ENCODE data around the gene CDC27.
"Not testable (repeated sequence)": the region's sequence is repeated elsewhere in the genome, so short reads cannot be mapped to it uniquely, and the experiment has no call there.

Gene CDC27

DNA sequence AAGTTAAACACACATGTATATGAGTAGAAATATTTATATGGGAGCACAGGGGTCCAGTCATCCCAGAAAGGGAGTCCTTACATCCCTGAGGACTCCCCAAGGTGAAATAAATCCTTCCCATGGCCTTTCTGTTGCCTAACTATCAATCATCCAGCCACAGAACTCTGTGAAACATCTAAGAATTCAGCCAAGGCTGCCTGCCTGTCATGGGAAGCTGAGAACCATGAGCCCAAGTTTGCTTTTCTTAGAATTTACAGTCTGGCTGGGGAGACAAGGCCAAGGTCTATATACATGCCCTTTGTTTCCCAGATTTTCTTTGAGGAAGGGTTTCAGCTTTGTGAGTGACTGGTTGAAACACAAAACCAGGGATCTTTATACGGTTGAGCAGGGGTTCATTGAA lies 35.9 kb upstream of the CDC27 start:
- Mint-ChIP-seq H3K36me3 (ENCODE audit: low read depth) (no peaks in the 10 kb centered on the region), H3K9me3 (peaks cover 2% of the 10 kb centered on the region), H3K4me1 (ENCODE audit: low read depth) (peaks cover 25% of the 10 kb centered on the region), H3K27ac (no peak overlapping the region), H3K27me3 (peaks cover 1% of the 10 kb centered on the region), H3K4me3 (no peak overlapping the region)
- DNase-seq: no peak

DNA sequence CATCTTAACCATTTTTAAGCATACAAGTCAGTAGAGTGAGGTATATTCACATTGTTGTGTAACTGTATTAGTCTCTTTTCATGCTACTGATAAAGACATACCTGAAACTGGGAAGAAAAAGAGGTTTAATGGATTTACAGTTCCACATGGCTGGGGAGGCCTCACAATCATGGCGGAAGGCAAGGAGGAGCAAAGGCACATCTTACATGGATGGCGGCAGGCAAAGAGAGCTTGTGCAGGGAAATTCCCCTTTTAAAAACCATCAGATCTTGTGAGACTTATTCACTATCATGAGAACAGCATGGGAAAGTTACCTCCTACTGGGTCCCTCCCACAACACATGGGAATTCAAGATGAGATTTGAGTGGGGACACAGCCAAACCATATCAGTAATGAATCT lies 35.0 kb upstream of the CDC27 start:
- peaks cover 26% of the 10 kb centered on the region for H3K4me1 Mint-ChIP-seq (ENCODE audit: low read depth)
- not testable (repeated sequence) for H3K36me3 Mint-ChIP-seq (ENCODE audit: low read depth); DNase-seq; H3K4me3 Mint-ChIP-seq; H3K27me3 Mint-ChIP-seq; H3K27ac Mint-ChIP-seq; H3K9me3 Mint-ChIP-seq

DNA sequence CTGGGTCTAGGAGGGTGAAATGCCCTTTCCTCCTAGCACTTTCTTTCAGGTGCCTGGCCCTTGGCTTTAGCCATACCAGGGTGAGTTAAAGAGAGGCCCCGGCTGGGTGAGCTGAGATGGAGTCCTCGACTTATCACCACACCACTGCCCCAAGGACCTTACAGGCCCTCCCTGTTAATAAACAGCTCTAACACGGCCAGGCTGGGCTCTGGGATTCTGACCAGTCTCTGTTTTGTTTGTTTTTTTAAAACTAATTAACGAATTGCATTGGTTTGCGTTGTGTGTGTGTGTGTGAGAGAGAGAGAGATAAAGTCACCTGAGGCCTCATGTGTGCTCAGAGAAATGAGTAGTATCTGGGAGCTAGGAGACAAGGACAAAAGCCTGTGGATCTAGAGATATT lies 34.4 kb upstream of the CDC27 start:
- no peak for DNase-seq
- no peaks in the 10 kb centered on the region for H3K36me3 Mint-ChIP-seq (ENCODE audit: low read depth)
- H3K9me3 Mint-ChIP-seq: peaks cover 2% of the 10 kb centered on the region
- H3K4me1 Mint-ChIP-seq (ENCODE audit: low read depth): peaks cover 32% of the 10 kb centered on the region
- H3K4me3 Mint-ChIP-seq: no peak overlapping the region
- no peak overlapping the region for H3K27ac Mint-ChIP-seq
- no peaks in the 10 kb centered on the region for H3K27me3 Mint-ChIP-seq

DNA sequence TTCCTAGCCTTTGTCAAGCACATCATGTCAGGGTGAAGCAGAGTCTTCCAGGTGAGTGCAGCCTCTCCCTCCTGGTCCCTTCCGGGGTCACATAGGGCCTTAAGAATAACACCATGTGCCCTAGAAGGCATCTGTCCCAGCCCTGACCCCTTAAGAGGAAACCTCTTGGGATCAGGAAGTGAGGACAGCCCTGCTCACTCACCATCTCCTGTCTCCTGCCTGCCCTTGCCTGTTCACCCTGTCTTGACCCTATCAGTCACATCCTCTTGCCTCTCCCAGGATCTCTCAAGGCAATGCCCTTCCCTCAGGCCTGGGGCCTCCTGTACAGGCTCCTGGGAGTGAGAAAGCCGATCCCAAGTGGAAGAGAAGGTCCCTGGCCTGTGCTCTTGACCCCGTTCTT lies 33.9 kb upstream of the CDC27 start:
- Mint-ChIP-seq H3K36me3 (ENCODE audit: low read depth) (no peaks in the 10 kb centered on the region), H3K27me3 (no peaks in the 10 kb centered on the region), H3K4me1 (ENCODE audit: low read depth) (peaks cover 35% of the 10 kb centered on the region), H3K9me3 (peaks cover 2% of the 10 kb centered on the region), H3K27ac (no peak overlapping the region), H3K4me3 (no peak overlapping the region)
- DNase-seq: no peak

DNA sequence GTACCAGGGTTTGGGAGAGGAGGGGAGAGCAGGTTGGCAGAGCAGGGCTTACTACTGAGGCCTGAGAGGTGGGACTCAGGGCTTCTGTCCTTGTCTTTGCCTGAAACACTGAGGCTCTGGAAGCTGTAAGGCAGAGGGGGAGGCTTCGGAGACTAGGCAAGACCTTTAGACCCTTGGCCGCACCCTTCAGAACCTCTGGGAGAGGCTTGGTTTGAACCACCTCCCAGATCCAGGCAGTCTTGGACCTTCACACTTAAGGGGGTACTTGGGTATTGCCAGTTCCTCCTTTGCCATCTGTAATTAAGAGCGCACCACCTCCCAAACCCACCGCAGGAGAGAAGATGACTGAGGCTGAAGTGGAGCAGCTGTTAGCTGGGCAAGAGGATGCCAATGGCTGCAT lies 33.0 kb upstream of the CDC27 start:
- Mint-ChIP-seq H3K4me3 (no peak overlapping the region), H3K9me3 (peaks cover 2% of the 10 kb centered on the region), H3K27ac (no peak overlapping the region), H3K27me3 (no peaks in the 10 kb centered on the region), H3K36me3 (ENCODE audit: low read depth) (no peaks in the 10 kb centered on the region), H3K4me1 (ENCODE audit: low read depth) (peaks cover 40% of the 10 kb centered on the region)
- DNase-seq: no peak

DNA sequence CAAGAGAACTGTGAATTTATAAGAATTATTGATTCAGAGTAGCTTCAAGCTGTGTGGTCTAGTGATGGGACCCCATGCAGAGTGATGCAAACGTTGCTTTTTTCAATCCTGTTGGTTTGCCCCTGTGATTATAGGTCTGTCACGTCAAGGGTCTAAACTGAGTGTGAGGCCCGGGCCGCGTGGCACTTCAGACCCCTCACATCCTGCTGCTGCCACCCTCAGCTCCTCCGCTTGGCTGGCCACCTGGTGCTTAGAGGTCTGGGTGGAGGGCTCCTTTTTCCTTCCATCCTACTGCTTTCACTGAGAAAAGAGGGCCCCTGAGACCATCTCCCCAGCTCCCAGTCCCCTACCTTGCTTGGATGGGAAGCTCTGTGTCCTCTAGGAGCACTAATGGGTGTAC lies 32.1 kb upstream of the CDC27 start:
- no peaks in the 10 kb centered on the region for H3K36me3 Mint-ChIP-seq (ENCODE audit: low read depth)
- H3K27ac Mint-ChIP-seq: no peak overlapping the region
- no peak overlapping the region for H3K4me3 Mint-ChIP-seq
- H3K27me3 Mint-ChIP-seq: no peaks in the 10 kb centered on the region
- peaks cover 43% of the 10 kb centered on the region for H3K4me1 Mint-ChIP-seq (ENCODE audit: low read depth)
- DNase-seq: no peak
- H3K9me3 Mint-ChIP-seq: peaks cover 2% of the 10 kb centered on the region

DNA sequence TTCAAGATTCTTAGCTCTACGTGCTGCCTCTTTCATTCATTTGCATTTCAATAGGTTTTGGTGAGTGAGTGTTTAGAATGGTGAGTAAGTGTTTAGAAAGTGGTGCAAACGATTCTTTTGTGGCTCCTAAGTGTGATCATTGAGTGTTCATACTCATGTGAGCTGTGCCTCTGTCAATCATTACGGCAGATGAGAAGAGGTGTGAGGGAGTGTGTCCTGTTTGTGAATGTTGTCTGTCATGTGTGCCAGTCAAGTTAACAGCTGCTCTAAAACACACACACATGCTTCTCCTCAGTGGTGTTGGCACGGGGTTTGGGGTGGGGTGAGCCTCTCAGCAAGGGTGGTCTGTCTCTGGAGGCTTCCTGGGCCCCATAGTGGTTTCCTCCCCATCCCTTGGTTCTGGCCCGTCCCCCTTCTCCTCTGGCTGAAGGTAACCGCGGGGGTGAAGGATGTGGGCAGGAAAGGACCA lies 31.5 kb upstream of the CDC27 start:
- H3K27me3 Mint-ChIP-seq: no peaks in the 10 kb centered on the region
- no peaks in the 10 kb centered on the region for H3K36me3 Mint-ChIP-seq (ENCODE audit: low read depth)
- peaks cover 2% of the 10 kb centered on the region for H3K9me3 Mint-ChIP-seq
- H3K4me1 Mint-ChIP-seq (ENCODE audit: low read depth): peaks cover 43% of the 10 kb centered on the region
- no peak overlapping the region for H3K27ac Mint-ChIP-seq
- no peak overlapping the region for H3K4me3 Mint-ChIP-seq
- no peak for DNase-seq

DNA sequence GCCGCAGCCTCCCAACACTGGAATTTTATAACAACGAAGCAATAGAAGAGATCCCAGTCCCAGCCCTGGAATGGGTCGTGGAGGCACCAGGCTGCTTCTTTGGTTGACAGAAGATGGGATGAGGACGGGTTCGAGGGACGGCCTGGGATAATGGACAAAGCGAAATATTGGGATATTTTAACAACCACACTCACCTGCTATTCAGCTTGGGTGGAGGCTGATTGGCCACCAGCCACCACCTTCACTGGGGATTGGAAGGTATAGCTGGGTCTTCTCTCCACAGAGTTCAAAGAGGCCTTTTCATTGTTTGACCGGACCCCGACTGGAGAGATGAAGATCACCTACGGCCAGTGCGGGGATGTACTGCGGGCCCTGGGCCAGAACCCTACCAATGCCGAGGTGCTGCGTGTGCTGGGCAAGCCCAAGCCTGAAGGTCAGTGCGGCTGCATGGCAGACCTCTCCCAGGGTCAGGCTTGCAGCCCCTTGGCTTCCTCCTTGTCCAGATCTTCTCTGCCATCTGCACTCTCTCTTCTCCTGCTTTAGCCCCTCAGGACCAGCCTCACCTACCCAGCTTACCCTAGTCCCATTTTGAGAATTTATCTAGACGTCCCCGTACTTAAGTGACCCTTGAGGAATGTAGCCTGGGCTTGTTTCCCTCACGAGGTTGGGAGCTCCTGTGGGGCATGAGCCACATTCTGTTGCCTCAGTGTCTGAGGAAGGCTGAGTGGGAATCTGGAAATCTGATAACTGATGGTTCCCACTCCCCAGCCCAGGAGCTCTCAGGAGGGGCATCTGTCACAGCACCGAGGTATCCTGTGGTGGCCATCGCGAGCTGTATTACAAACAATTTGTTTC lies 30.8 kb upstream of the CDC27 start:
- Mint-ChIP-seq H3K4me1 (ENCODE audit: low read depth) (peaks cover 43% of the 10 kb centered on the region), H3K9me3 (peaks cover 2% of the 10 kb centered on the region), H3K36me3 (ENCODE audit: low read depth) (no peaks in the 10 kb centered on the region), H3K4me3 (no peak overlapping the region), H3K27ac (no peak overlapping the region), H3K27me3 (no peaks in the 10 kb centered on the region)
- DNase-seq: no peak

DNA sequence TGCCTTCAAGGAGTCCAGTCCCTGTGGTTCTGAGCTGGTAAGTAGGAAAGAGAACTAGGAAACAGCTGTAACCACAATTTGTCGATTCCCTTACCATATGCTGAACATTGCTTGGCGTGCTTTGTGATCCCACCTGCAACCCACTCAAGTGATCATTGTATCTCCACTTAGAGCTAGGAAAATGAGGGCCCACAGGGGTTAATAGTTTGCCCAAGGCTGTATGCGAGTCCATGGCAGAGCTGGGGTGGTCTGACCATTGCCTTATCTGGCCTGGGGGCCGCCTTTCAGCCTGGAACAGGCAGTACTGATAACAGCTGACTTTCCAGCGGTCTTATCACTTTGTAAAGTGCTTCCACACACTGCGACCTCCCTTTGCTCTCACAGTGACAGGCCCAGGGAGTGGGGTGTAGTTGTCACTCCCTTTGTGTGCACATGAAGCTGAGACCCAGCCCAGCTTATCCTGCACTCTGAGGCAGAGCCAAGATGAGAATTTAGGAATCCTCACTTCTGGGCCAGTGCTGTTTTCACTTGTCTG lies 29.9 kb upstream of the CDC27 start:
- H3K9me3 Mint-ChIP-seq: peaks cover under 1% of the 10 kb centered on the region
- no peak for DNase-seq
- H3K27me3 Mint-ChIP-seq: no peaks in the 10 kb centered on the region
- no peak overlapping the region for H3K4me3 Mint-ChIP-seq
- peaks cover 43% of the 10 kb centered on the region for H3K4me1 Mint-ChIP-seq (ENCODE audit: low read depth)
- no peaks in the 10 kb centered on the region for H3K36me3 Mint-ChIP-seq (ENCODE audit: low read depth)
- no peak overlapping the region for H3K27ac Mint-ChIP-seq

DNA sequence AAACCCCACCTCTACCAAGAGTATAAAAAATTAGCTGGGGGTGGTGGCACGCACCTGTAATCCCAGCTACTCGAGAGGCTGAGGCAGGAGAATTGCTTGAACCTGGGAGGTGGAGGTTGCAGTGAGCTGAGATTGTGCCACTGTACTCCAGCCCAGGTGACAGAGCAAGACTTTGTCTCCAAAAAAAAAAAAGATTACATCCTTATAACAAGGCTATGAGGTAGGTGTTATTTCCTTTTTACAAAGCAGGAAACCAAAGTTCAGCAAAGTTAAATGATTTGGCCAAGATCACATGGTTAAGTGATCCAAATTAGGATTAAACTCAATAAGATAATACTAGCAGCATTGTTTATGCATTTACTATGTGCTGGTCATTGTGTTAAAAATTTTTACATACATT lies 28.2 kb upstream of the CDC27 start:
- H3K27ac Mint-ChIP-seq; H3K27me3 Mint-ChIP-seq; H3K36me3 Mint-ChIP-seq (ENCODE audit: low read depth); H3K9me3 Mint-ChIP-seq; DNase-seq; H3K4me3 Mint-ChIP-seq: not testable (repeated sequence)
- peaks cover 43% of the 10 kb centered on the region for H3K4me1 Mint-ChIP-seq (ENCODE audit: low read depth)

DNA sequence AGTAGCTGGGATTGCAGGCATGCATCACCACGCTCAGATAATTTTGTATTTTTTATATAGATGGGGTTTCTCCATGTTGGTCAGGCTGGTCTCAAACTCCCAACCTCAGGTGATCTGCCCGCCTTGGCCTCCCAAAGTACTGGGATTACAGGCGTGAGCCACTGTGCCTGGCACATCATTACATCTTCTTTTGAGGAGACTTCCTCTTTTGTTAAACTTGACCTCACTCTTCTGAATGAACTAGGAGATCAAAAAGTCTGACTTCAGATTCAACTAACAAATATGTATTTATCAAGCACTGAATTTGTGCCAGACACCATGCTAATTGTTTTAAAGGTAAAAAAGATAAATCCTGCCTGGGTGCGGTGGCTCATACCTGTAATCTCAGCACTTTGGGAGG lies 27.7 kb upstream of the CDC27 start:
- not testable (repeated sequence) for H3K4me3 Mint-ChIP-seq; H3K27ac Mint-ChIP-seq; H3K36me3 Mint-ChIP-seq (ENCODE audit: low read depth); H3K27me3 Mint-ChIP-seq; DNase-seq; H3K9me3 Mint-ChIP-seq
- peaks cover 43% of the 10 kb centered on the region for H3K4me1 Mint-ChIP-seq (ENCODE audit: low read depth)

DNA sequence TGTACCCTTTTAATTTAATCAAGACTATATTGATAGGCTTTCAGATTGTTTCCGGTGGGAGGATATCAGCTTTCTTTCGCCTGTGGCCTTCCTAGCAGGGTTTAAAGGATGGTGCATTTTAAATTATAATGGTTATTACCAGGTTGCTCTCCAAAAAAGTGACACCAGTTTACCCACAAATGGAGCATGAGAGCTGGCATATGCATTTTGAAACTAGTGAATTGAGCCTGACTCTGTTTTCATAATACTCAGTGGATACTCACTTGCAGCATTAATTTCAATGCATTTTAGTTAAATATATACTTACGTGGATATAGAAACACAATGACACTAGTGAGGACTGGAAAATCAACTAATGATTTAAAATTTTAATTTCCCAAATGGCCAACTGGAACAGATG lies 25.8 kb upstream of the CDC27 start:
- no peak for DNase-seq
- Mint-ChIP-seq H3K4me3 (no peak overlapping the region), H3K4me1 (ENCODE audit: low read depth) (peaks cover 26% of the 10 kb centered on the region), H3K9me3 (no peaks in the 10 kb centered on the region), H3K27ac (no peak overlapping the region), H3K36me3 (ENCODE audit: low read depth) (no peaks in the 10 kb centered on the region), H3K27me3 (no peaks in the 10 kb centered on the region)

DNA sequence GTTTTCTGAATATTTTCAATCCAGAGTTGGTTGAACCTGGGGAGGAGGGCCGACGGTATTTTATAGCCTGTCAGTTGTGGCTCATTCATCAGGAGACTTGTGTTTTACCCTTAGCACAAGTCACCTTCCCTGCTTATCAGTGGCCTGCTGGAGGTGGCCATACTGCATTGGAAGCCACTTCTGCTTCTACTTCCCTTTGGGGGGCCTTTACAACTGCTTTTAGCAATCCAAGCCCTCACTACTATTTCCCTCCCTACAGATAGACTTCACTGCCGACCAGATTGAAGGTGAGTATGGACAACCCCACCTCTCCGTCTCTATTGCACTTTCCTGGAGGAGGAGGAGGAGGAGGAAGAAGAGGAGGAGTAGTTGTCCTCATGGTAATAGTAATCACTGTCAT lies 24.4 kb upstream of the CDC27 start:
- H3K4me1 Mint-ChIP-seq (ENCODE audit: low read depth): peaks cover 12% of the 10 kb centered on the region
- no peak for DNase-seq
- H3K36me3 Mint-ChIP-seq (ENCODE audit: low read depth): no peaks in the 10 kb centered on the region
- H3K27ac Mint-ChIP-seq: no peak overlapping the region
- no peak overlapping the region for H3K4me3 Mint-ChIP-seq
- H3K27me3 Mint-ChIP-seq: no peaks in the 10 kb centered on the region
- no peaks in the 10 kb centered on the region for H3K9me3 Mint-ChIP-seq

DNA sequence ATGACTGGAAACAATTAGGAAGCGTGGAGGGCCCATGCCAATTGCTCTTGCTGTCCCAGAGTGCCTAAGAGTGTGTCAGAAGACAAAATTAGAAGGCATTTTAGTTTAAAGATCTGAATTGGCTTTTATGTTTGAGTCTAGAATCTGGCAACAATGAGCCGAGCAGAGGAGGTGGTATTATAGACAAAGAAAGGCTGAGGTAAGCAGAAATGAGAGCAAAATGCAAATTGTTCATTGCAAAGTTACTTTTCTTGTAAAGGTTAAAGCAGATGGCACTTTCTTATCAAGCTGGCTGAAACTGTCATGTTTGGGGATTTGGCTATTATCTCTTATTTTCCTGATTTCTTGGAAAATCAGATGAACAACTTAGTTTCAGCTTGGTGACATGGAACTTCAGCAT lies 23.4 kb upstream of the CDC27 start:
- Mint-ChIP-seq H3K27ac (no peak overlapping the region), H3K4me1 (ENCODE audit: low read depth) (peaks cover 13% of the 10 kb centered on the region), H3K9me3 (no peaks in the 10 kb centered on the region), H3K4me3 (no peak overlapping the region), H3K27me3 (no peaks in the 10 kb centered on the region), H3K36me3 (ENCODE audit: low read depth) (no peaks in the 10 kb centered on the region)
- DNase-seq: no peak

DNA sequence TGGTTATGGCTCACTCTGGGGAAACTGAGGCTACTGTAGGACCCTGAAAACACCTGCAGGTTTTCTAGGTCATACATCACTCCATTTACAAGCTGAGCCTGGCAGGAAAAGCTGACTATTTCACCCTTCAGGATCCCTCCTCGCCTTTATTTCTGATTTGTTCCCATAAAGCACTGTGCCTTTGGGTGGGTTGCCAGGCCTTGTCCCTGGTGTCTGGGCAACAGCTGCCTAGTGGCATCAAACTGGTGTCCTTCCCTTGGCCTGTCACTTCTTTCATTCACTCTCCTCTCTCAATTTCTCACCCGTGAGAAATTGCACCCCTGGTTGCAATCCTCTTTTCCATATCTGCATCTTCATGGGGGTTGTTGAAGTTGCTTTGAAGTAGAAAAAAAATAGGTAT lies 21.7 kb upstream of the CDC27 start:
- H3K4me1 Mint-ChIP-seq (ENCODE audit: low read depth): peaks cover 21% of the 10 kb centered on the region
- H3K27me3 Mint-ChIP-seq: no peaks in the 10 kb centered on the region
- H3K4me3 Mint-ChIP-seq: no peak overlapping the region

More for the DNA sequence above, 21.7 kb upstream of the CDC27 start:
- Mint-ChIP-seq H3K27ac (no peak overlapping the region), H3K36me3 (ENCODE audit: low read depth) (no peaks in the 10 kb centered on the region), H3K9me3 (no peaks in the 10 kb centered on the region)
- no peak for DNase-seq

Measured in activated T-cell treated with anti-CD3 and anti-CD28 coated beads, Interleukin-2, amount 50 U/mL, for 24 hours (primary cell).